ENCODE measurements around the gene ANKK1. TPM values are rescaled to one million over a fixed set of nuclear protein-coding genes. Genes with fewer than 3 reads are reported as not detected.

The ANKK1 gene
- total RNA-seq, 3 donors from 2014 or later (not counting 1 experiment from before 2014, with no cell fraction given), result 0.40 to 0.93 (median 0.73) TPM

DNA sequence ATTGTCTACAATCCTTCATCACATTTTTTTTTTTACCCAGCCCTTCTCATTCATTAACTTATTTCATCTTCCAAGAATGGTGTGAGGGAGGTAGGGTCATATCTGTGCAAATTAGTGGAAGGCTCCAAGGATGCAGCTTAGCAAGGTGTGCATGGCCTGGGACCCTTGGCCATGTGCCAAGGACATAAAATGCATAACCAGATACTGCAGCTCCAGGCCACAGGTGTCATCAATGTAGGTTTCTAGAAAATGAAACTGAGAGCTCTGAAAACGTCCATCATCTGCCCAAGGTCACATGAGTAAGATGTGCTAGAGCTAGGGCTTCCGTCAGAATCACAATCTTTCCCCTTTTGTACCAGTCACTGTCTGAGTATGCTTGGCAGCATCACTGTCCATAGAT lies 29.8 kb downstream of the ANKK1 start:
- no peaks in the 10 kb centered on the region for H3K27me3 Mint-ChIP-seq (ENCODE audit: low read depth in 2 of 2)
- H3K4me1 Mint-ChIP-seq, result no peaks in the 10 kb centered on the region
- Histone ChIP-seq H3K27me3 (ENCODE audit: control insufficient read depth, insufficient read depth, low read length) (no peaks in the 10 kb centered on the region), H3K4me1 (ENCODE audit: control insufficient read depth, insufficient read depth, low read length) (no peaks in the 10 kb centered on the region), H3K27ac (ENCODE audit: low read length) (no peak overlapping the region), H3K36me3 (ENCODE audit: control insufficient read depth, insufficient read depth, low read length) (no peaks in the 10 kb centered on the region), H3K9me3 (ENCODE audit: control insufficient read depth, insufficient read depth, low read length) (no peaks in the 10 kb centered on the region), H3K4me3 (ENCODE audit: low read length) (no peak overlapping the region)
- no peaks in the 10 kb centered on the region for H3K36me3 Mint-ChIP-seq
- H3K9me3 Mint-ChIP-seq, result no peaks in the 10 kb centered on the region
- DNase-seq, result no peak
- H3K27ac Mint-ChIP-seq, result no peak overlapping the region
- no peak for ATAC-seq
- WGBS (ENCODE audit: insufficient coverage), result 49% methylated on average over 2 of the region's 2 CpGs
- H3K4me3 Mint-ChIP-seq, result no peak overlapping the region
- TF ChIP-seq, protein P1, sequence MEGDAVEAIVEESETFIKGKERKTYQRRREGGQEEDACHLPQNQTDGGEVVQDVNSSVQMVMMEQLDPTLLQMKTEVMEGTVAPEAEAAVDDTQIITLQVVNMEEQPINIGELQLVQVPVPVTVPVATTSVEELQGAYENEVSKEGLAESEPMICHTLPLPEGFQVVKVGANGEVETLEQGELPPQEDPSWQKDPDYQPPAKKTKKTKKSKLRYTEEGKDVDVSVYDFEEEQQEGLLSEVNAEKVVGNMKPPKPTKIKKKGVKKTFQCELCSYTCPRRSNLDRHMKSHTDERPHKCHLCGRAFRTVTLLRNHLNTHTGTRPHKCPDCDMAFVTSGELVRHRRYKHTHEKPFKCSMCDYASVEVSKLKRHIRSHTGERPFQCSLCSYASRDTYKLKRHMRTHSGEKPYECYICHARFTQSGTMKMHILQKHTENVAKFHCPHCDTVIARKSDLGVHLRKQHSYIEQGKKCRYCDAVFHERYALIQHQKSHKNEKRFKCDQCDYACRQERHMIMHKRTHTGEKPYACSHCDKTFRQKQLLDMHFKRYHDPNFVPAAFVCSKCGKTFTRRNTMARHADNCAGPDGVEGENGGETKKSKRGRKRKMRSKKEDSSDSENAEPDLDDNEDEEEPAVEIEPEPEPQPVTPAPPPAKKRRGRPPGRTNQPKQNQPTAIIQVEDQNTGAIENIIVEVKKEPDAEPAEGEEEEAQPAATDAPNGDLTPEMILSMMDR (IDR thresholded peaks at IDR 0.05), result no peak
- intact Hi-C loops (cut with micrococcal nuclease), result no loop called here

DNA sequence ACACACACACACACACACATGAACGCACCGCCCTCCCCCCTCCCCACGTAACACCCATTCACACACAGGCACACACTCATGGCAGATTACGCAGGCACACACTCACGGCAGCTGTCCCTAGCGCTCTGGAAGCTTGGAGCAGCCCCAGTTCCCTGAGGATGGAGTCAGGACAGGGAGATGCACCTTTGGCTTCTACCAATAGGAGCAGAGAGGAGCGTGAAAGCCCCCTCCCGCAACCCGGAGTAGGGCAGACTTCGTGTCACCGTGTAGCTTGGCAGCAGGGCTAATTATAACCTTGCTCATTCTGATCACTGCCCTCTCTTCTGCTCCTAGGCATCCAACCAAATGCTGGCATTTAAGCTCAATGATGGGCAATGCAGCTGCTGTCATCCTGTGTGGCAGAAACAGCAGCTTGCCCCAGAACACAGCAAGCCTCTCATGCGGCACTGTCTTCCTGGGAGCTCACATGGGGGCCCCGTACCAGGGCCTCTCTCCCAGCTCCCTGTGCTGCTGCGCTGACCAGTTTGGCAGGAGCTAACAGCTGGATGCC lies 31.9 kb downstream of the ANKK1 start:
- H3K36me3 Mint-ChIP-seq, result no peaks in the 10 kb centered on the region
- H3K27ac ChIP-seq (ENCODE audit: low read length), result no peak overlapping the region
- no peaks in the 10 kb centered on the region for H3K4me1 Mint-ChIP-seq
- H3K4me3 Mint-ChIP-seq, result no peak overlapping the region
- DNase-seq (no peak), ATAC-seq (no peak)
- H3K36me3 ChIP-seq (ENCODE audit: control insufficient read depth, insufficient read depth, low read length), result no peaks in the 10 kb centered on the region
- no peaks in the 10 kb centered on the region for H3K9me3 ChIP-seq (ENCODE audit: control insufficient read depth, insufficient read depth, low read length)
- WGBS (ENCODE audit: insufficient coverage), result 85% methylated on average over 14 of the region's 14 CpGs
- no peak overlapping the region for H3K27ac Mint-ChIP-seq
- TF ChIP-seq, protein P1 (IDR thresholded peaks at IDR 0.05), result no peak
- no peaks in the 10 kb centered on the region for H3K27me3 Mint-ChIP-seq (ENCODE audit: low read depth in 2 of 2)
- no peaks in the 10 kb centered on the region for H3K4me1 ChIP-seq (ENCODE audit: control insufficient read depth, insufficient read depth, low read length)
- H3K4me3 ChIP-seq (ENCODE audit: low read length), result no peak overlapping the region
- intact Hi-C loops (cut with micrococcal nuclease), result no loop called here
- H3K9me3 Mint-ChIP-seq, result no peaks in the 10 kb centered on the region
- H3K27me3 ChIP-seq (ENCODE audit: control insufficient read depth, insufficient read depth, low read length), result no peaks in the 10 kb centered on the region

DNA sequence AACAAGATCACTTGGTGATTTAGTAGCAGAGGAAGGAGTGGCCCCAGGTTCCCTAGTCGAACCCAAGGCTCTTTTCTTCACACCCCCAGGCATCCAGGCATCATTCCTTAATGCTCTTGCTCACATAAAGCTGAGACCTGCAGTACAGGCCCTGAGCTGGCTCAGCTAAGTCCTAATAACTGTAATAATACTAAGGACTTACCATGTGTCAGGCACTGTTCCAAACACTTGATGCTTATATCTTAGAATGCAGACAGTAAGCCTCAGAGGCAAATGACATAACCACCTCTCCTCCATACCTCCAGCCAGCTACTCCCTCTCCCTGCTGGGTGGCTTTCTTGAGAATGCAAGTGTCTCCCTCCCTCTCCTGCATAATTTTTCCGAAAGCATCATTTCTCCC lies 33.2 kb downstream of the ANKK1 start:
- TF ChIP-seq, protein P1 (IDR thresholded peaks at IDR 0.05), result no peak
- no peaks in the 10 kb centered on the region for H3K27me3 ChIP-seq (ENCODE audit: control insufficient read depth, insufficient read depth, low read length)
- H3K4me1 ChIP-seq (ENCODE audit: control insufficient read depth, insufficient read depth, low read length), result no peaks in the 10 kb centered on the region
- H3K9me3 ChIP-seq (ENCODE audit: control insufficient read depth, insufficient read depth, low read length), result no peaks in the 10 kb centered on the region
- Mint-ChIP-seq H3K27ac (no peak overlapping the region), H3K4me1 (no peaks in the 10 kb centered on the region), H3K27me3 (ENCODE audit: low read depth in 2 of 2) (no peaks in the 10 kb centered on the region), H3K9me3 (no peaks in the 10 kb centered on the region), H3K4me3 (no peak overlapping the region), H3K36me3 (no peaks in the 10 kb centered on the region)
- no peak for ATAC-seq
- intact Hi-C loops (cut with micrococcal nuclease), result no loop called here
- no peaks in the 10 kb centered on the region for H3K36me3 ChIP-seq (ENCODE audit: control insufficient read depth, insufficient read depth, low read length)
- H3K27ac ChIP-seq (ENCODE audit: low read length), result no peak overlapping the region
- no peak overlapping the region for H3K4me3 ChIP-seq (ENCODE audit: low read length)
- no peak for DNase-seq
- 66% methylated on average over 2 of the region's 2 CpGs for WGBS (ENCODE audit: insufficient coverage)

DNA sequence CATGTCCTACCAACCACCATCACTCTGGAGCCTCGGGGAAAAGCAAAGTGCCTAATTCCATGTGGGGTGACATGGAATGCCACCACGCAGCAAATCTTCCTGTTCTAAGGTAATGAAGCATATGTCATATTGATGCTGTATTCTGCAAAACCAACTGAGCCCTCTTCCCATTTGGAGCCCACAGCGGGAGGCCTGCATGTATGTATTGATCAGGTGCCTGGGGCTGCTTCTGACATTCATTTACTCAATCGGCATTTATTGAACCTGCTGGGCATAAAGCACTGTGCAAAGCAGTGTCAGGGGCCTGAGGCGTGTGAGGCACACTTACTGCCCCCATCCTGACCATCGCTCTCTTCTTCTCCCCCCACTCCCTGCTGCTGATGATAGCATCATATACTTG lies 39.1 kb downstream of the ANKK1 start:
- ATAC-seq (no peak), DNase-seq (no peak)
- H3K27me3 Mint-ChIP-seq (ENCODE audit: low read depth in 2 of 2), result no peaks in the 10 kb centered on the region
- no peak overlapping the region for H3K27ac Mint-ChIP-seq
- WGBS (ENCODE audit: insufficient coverage), result 91% methylated on average over 5 of the region's 6 CpGs
- TF ChIP-seq, protein P1 (IDR thresholded peaks at IDR 0.05), result no peak
- H3K4me1 ChIP-seq (ENCODE audit: control insufficient read depth, insufficient read depth, low read length), result no peaks in the 10 kb centered on the region
- no peaks in the 10 kb centered on the region for H3K27me3 ChIP-seq (ENCODE audit: control insufficient read depth, insufficient read depth, low read length)
- intact Hi-C loops (cut with micrococcal nuclease), result no loop called here
- H3K27ac ChIP-seq (ENCODE audit: low read length), result no peak overlapping the region
- no peak overlapping the region for H3K4me3 Mint-ChIP-seq
- H3K36me3 ChIP-seq (ENCODE audit: control insufficient read depth, insufficient read depth, low read length), result no peaks in the 10 kb centered on the region
- H3K4me1 Mint-ChIP-seq, result no peaks in the 10 kb centered on the region
- no peak overlapping the region for H3K4me3 ChIP-seq (ENCODE audit: low read length)
- no peaks in the 10 kb centered on the region for H3K9me3 Mint-ChIP-seq
- no peaks in the 10 kb centered on the region for H3K36me3 Mint-ChIP-seq
- H3K9me3 ChIP-seq (ENCODE audit: control insufficient read depth, insufficient read depth, low read length), result no peaks in the 10 kb centered on the region
